HCT116 (cell line): ENCODE results near the gene SLC5A10. TPM values are rescaled to one million over a fixed set of nuclear protein-coding genes. Genes with fewer than 3 reads are reported as not detected.

Experiments
- ATAC-seq: fragments of 200-7000 bp; cut with Tn5 transposase; 2 replicates; pipeline ENCODE4 v1.9.1; 2020; ENCODE audit warnings: mild to moderate bottlenecking, moderate library complexity
- BruUV-seq: library from RNA; stranded (reverse); fragments of 400-500 nt; replicated peaks from 2 replicates; lab custom pipeline; 2021; lab: Mats Ljungman, UMichigan
- CTCF ChIA-PET: fragments of 300-600 bp; sonication (Branson Sonifier 250); formaldehyde crosslinking; loops from one replicate; lab custom pipeline; 2021; ENCODE audit warnings: antibody characterized with exemption; lab: Charles Lee
- POLR2A ChIA-PET: fragments of 300-600, 350-600 bp; sonication (Branson Sonifier 250); formaldehyde crosslinking; loops from one replicate; lab custom pipeline; 2021; ENCODE audit warnings: antibody characterized with exemption; lab: Charles Lee
- RAD21 ChIA-PET, 2 experiments: fragments of 300-600 bp; sonication (Branson Sonifier 250); formaldehyde crosslinking; loops; one replicate each; lab custom pipeline; 2023; ENCODE audit warnings: low total read pairs in 2 of 2; ENCODE audit not compliant: uncharacterized antibody in 2 of 2, unreplicated experiment in 2 of 2, low non-redundant PET in 1 of 2; lab: Charles Lee
- DNase-seq: peaks from one replicate; pipeline ENCODE4 v3.0.0-alpha.2; 2010; ENCODE audit warnings: low read depth, low spot score
- H2AFZ ChIP-seq: fragments of 200-600 bp; shearing (Covaris generic), sonication (generic); 2 replicates; pipeline ENCODE4 v1.6.1; 2017; ENCODE audit warnings: low read depth, mixed run types, mixed read lengths, antibody characterized with exemption, low read length; ENCODE audit not compliant: poor library complexity, severe bottlenecking
- H3K27ac ChIP-seq: 2 replicates; pipeline ENCODE4 v1.5.1; 2012; ENCODE audit warnings: low read depth, low read length
- H3K27me3 ChIP-seq: fragments of 200-600 bp; sonication (generic); 2 replicates; pipeline ENCODE4 v1.6.1; 2016; ENCODE audit warnings: mixed run types, low read length, mixed read lengths; ENCODE audit not compliant: insufficient read depth
- H3K36me3 ChIP-seq, 2 experiments: fragments of 200-500 bp in 1 of 2; fragments of 200-600 bp in 1 of 2; sonication (Bioruptor generic) in 1 of 2; sonication (generic) in 1 of 2; 2 replicates each; pipeline versions ENCODE4 v1.5.1 to v1.6.1; 2014 to 2016; ENCODE audit warnings: low read length in 2 of 2, inconsistent platforms in 1 of 2, mixed read lengths in 1 of 2, mixed run types in 1 of 2; ENCODE audit not compliant: insufficient read depth in 2 of 2, control insufficient read depth in 1 of 2
- H3K4me1 ChIP-seq, 2 experiments: fragments of 200-600 bp in 1 of 2; sonication (generic) in 1 of 2; 2 replicates each; pipeline versions ENCODE4 v1.5.1 to v1.6.1; 2012 to 2017; ENCODE audit warnings: low read length in 2 of 2, inconsistent platforms in 1 of 2, mild to moderate bottlenecking in 1 of 2, mixed read lengths in 1 of 2, mixed run types in 1 of 2, moderate library complexity in 1 of 2; ENCODE audit not compliant: insufficient read depth in 2 of 2, control insufficient read depth in 1 of 2
- H3K4me2 ChIP-seq: fragments of 200-600 bp; sonication (generic); 2 replicates; pipeline ENCODE4 v1.6.1; 2017; ENCODE audit warnings: mixed run types, low read length, mixed read lengths
- H3K4me3 ChIP-seq, 2 experiments: fragments of 200-600 bp in 1 of 2; sonication (generic) in 1 of 2; replicated peaks in 1 of 2; 2 replicates each; pipeline ENCODE4 v1.5.1; 2011 to 2016; ENCODE audit warnings: low read length in 2 of 2, control low read depth in 1 of 2, low read depth in 1 of 2, mild to moderate bottlenecking in 1 of 2, mixed read lengths in 1 of 2, mixed run types in 1 of 2
- H3K79me2 ChIP-seq: fragments of 200-600 bp; sonication (generic); 2 replicates; pipeline ENCODE4 v1.6.1; 2017; ENCODE audit warnings: mild to moderate bottlenecking, mixed run types, low read length, moderate library complexity, mixed read lengths; ENCODE audit not compliant: insufficient read depth
- H3K9ac ChIP-seq: fragments of 200-600 bp; sonication (generic); 2 replicates; pipeline ENCODE4 v1.6.1; 2016; ENCODE audit warnings: low read length, mixed read lengths
- H3K9me2 ChIP-seq: fragments of 200-600 bp; sonication (generic), shearing (Covaris generic); 2 replicates; pipeline ENCODE4 v1.6.1; 2017; ENCODE audit warnings: mixed run types, mild to moderate bottlenecking, moderate library complexity; ENCODE audit not compliant: insufficient read depth
- H3K9me3 ChIP-seq, 2 experiments: fragments of 200-500 bp in 1 of 2; fragments of 200-600 bp in 1 of 2; sonication (Bioruptor generic) in 1 of 2; sonication (generic) in 1 of 2; 2 replicates each; pipeline ENCODE4 v1.6.1; 2014 to 2017; ENCODE audit warnings: low read length in 2 of 2, mixed read lengths in 2 of 2, inconsistent platforms in 1 of 2, low read depth in 1 of 2, mild to moderate bottlenecking in 1 of 2, mixed run types in 1 of 2, moderate library complexity in 1 of 2; ENCODE audit not compliant: control insufficient read depth in 1 of 2, insufficient read depth in 1 of 2
- H4K20me1 ChIP-seq: fragments of 200-600 bp; sonication (generic), shearing (Covaris generic); 2 replicates; pipeline ENCODE4 v1.6.1; 2017; ENCODE audit warnings: mixed run types, mild to moderate bottlenecking, moderate library complexity; ENCODE audit not compliant: insufficient read depth
- CBX3 ChIP-seq: IDR thresholded peaks from 2 replicates; pipeline ENCODE4 v1.6.1; 2012; ENCODE audit warnings: low read depth
- CEBPB ChIP-seq: IDR thresholded peaks from 2 replicates; pipeline ENCODE4 v1.6.1; 2012; ENCODE audit warnings: low read depth
- CTCF ChIP-seq, 3 experiments: fragments of 200-600 bp in 1 of 3; sonication (generic) in 1 of 3; IDR thresholded peaks in 2 of 3; conservative IDR thresholded peaks in 1 of 3; 2 replicates each; pipeline ENCODE4 v1.5.1; 2012 to 2017; ENCODE audit warnings: low read depth in 2 of 3, low read length in 2 of 3, antibody characterized with exemption in 1 of 3, borderline replicate concordance in 1 of 3, control low read depth in 1 of 3, mild to moderate bottlenecking in 1 of 3, mixed read lengths in 1 of 3, mixed run types in 1 of 3, moderate library complexity in 1 of 3; ENCODE audit not compliant: insufficient read depth in 1 of 3
- EGR1 ChIP-seq: IDR thresholded peaks from 2 replicates; pipeline ENCODE4 v1.6.1; 2012; ENCODE audit warnings: low read depth
- ELF1 ChIP-seq: IDR thresholded peaks from 2 replicates; pipeline ENCODE4 v1.6.1; 2012; ENCODE audit warnings: low read depth, borderline replicate concordance
- FOSL1 ChIP-seq: IDR thresholded peaks from 2 replicates; pipeline ENCODE4 v1.6.1; 2012; ENCODE audit warnings: low read depth
- JUND ChIP-seq: IDR thresholded peaks from 2 replicates; pipeline ENCODE4 v1.6.1; 2012
- MAX ChIP-seq: IDR thresholded peaks from 2 replicates; pipeline ENCODE4 v1.6.1; 2012
- POLR2A ChIP-seq: IDR thresholded peaks from 2 replicates; pipeline ENCODE4 v1.7.0; 2011; ENCODE audit warnings: borderline replicate concordance; ENCODE audit not compliant: insufficient read depth, insufficient read length; ENCODE audit errors: extremely low read depth
- POLR2AphosphoS5 ChIP-seq: IDR thresholded peaks from 2 replicates; pipeline ENCODE4 v1.6.1; 2011; ENCODE audit warnings: mild to moderate bottlenecking, low read depth, low read length, moderate library complexity
- SIN3A ChIP-seq: IDR thresholded peaks from 2 replicates; pipeline ENCODE4 v1.6.1; 2012; ENCODE audit warnings: low read depth
- SRF ChIP-seq: IDR thresholded peaks from 2 replicates; pipeline ENCODE4 v1.6.1; 2012; ENCODE audit warnings: low read depth
- TCF7L2 ChIP-seq: IDR thresholded peaks from 2 replicates; pipeline ENCODE4 v1.7.0; 2011; ENCODE audit warnings: borderline replicate concordance, inconsistent platforms; ENCODE audit not compliant: insufficient read depth, insufficient read length; ENCODE audit errors: extremely low read depth
- YY1 ChIP-seq: IDR thresholded peaks from 2 replicates; pipeline ENCODE4 v1.6.1; 2011; ENCODE audit warnings: low read length, low read depth, moderate library complexity, mild to moderate bottlenecking; ENCODE audit not compliant: insufficient replicate concordance; ENCODE audit errors: extremely low read depth
- ZBTB33 ChIP-seq: IDR thresholded peaks from 2 replicates; pipeline ENCODE4 v1.6.1; 2011; ENCODE audit warnings: mild to moderate bottlenecking, low read length, moderate library complexity; ENCODE audit not compliant: insufficient replicate concordance; ENCODE audit errors: extremely low read depth
- ZFX ChIP-seq: fragments of 450-650 bp; IDR thresholded peaks from 2 replicates; pipeline ENCODE4 v1.6.1; 2017
- ZNF274 ChIP-seq: fragments of 200-500 bp; sonication (Bioruptor generic); IDR thresholded peaks from 2 replicates; pipeline ENCODE4 v1.6.1; 2014; ENCODE audit warnings: mild to moderate bottlenecking, low read depth, low read length, inconsistent platforms
- intact Hi-C: fragments of 100-400 bp; cut with micrococcal nuclease; formaldehyde crosslinking; loops from 2 replicates; pipeline ENCODE4 v1.10.0; 2022
- total RNA-seq: library from RNA; stranded (reverse); gene quantifications from one replicate; pipeline ENCODE4 v1.2.1, GENCODE V29; 2021; ENCODE audit not compliant: unreplicated experiment
- TF ChIP-seq, protein P1 (sequence below): IDR thresholded peaks from 2 replicates; pipeline ENCODE4 v1.6.1; 2012; ENCODE audit warnings: low read depth

Gene SLC5A10
- total RNA-seq, 1 experiment from 2014 or later, result not detected

- CTCF ChIA-PET, result interaction anchor here (0.6 kb wide), 1 partner anchor 958 kb away, joined by 4 read pairs; no protein-coding TSS in a partner anchor
- Histone ChIP-seq H3K4me3 (no peak overlapping the region), H3K27me3 (no peaks in the 10 kb centered on the region), H3K9me3 (no peaks in the 10 kb centered on the region), H2AFZ (no peak overlapping the region), H3K27ac (no peak overlapping the region), H3K4me1 (peaks cover 0 to 16% of the 10 kb centered on the region in 2 experiments; a peak in 1 of 4 replicates), H4K20me1 (no peaks in the 10 kb centered on the region), H3K79me2 (no peaks in the 10 kb centered on the region), H3K9ac (no peak overlapping the region), H3K36me3 (no peaks in the 10 kb centered on the region), H3K9me2 (no peaks in the 10 kb centered on the region), H3K4me2 (no peak overlapping the region)
- ATAC-seq (no peak), DNase-seq (no peak)
- RAD21 ChIA-PET, result no interaction called here
- TF ChIP-seq CBX3 (no peak), ZNF274 (no peak), FOSL1 (no peak), POLR2AphosphoS5 (no peak), YY1 (no peak), CTCF (IDR thresholded peaks at IDR 0.05 in 2 of 3, conservative IDR thresholded peaks at IDR 0.05 in 1 of 3; ENCODE audit: borderline replicate concordance in 1 of 3, insufficient read depth in 1 of 3, low read depth in 2 of 3, low read length in 2 of 3) (no peak), SIN3A (no peak), ZBTB33 (no peak), ZFX (no peak), JUND (no peak), TCF7L2 (no peak), CEBPB (no peak), POLR2A (no peak), EGR1 (no peak), ELF1 (no peak), MAX (no peak), SRF (no peak)
- TF ChIP-seq, protein P1, sequence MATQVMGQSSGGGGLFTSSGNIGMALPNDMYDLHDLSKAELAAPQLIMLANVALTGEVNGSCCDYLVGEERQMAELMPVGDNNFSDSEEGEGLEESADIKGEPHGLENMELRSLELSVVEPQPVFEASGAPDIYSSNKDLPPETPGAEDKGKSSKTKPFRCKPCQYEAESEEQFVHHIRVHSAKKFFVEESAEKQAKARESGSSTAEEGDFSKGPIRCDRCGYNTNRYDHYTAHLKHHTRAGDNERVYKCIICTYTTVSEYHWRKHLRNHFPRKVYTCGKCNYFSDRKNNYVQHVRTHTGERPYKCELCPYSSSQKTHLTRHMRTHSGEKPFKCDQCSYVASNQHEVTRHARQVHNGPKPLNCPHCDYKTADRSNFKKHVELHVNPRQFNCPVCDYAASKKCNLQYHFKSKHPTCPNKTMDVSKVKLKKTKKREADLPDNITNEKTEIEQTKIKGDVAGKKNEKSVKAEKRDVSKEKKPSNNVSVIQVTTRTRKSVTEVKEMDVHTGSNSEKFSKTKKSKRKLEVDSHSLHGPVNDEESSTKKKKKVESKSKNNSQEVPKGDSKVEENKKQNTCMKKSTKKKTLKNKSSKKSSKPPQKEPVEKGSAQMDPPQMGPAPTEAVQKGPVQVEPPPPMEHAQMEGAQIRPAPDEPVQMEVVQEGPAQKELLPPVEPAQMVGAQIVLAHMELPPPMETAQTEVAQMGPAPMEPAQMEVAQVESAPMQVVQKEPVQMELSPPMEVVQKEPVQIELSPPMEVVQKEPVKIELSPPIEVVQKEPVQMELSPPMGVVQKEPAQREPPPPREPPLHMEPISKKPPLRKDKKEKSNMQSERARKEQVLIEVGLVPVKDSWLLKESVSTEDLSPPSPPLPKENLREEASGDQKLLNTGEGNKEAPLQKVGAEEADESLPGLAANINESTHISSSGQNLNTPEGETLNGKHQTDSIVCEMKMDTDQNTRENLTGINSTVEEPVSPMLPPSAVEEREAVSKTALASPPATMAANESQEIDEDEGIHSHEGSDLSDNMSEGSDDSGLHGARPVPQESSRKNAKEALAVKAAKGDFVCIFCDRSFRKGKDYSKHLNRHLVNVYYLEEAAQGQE, result no peak
- POLR2A ChIA-PET, result interaction anchor here (0.6 kb wide), 1 partner anchor 835 kb away, joined by 3 read pairs; no protein-coding TSS in a partner anchor
- no TSS peak for BruUV-seq
- intact Hi-C loops, result no loop called here
These were observed 66.6 kb downstream of the SLC5A10 start for GRCh38 chr17:19018600-19018950.
